Measurements from ENCODE around the gene LMAN1L.

The LMAN1L gene

DNA sequence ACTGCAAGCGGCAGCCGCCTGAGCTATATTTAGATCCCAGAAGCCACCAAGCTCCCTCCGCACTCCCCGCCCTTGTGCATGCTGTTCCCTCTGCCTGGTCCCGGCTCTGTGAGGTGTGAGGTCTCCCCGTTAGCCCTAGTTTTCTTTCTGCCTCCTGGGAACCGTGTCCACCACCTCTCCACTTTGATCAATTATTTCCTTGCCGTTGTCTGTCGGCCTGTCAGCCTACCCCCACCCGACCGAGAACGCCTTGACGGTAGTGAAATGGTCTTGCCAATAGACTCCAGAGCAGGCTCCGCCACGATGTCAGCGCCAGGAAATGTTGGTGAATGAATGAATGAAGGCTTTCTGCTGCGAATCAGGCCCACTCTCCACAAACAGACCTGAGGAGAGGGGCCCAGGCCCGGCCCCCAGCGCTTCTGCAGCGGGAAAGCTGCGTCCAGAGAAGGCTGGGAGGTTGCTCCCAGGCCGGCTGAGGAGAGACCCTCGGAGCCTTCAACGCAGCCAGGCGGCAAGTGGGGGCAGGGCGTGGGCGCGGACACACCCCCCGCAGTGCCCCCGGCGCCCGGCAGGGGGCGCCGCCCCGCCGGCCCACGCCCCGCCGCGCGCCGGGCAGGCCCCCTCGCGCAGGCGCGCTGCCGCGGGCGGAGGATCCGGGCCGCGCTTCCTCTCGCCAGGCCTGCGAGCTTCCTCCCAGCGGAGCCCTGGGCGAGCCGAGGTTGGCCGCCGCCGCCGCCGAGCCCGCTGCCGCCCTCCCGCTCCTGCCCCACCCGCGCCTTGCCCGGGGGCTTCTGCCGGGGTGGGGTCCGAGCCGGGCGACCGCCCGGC is 31.0 kb upstream of the LMAN1L start, which contains the start of gene CSK:
CSK (plus strand) TSS at position 650 of the 828 bp plus-strand sequence. CDS start 16,218 bp downstream, outside the sequence.
- ChIA-PET CTCF (interaction anchor here (1.0 to 35.2 kb wide), 8 partner anchors 7 to 154 kb away, joined by 3 to 1226 read pairs (median 8); partner anchors contain the start of genes CLK3, CSK and FAM219B), POLR2A (interaction anchor here (0.6 kb wide), 1 partner anchor 126 kb away, joined by 10 read pairs; no protein-coding TSS in a partner anchor)
- TF ChIP-seq, protein P1, sequence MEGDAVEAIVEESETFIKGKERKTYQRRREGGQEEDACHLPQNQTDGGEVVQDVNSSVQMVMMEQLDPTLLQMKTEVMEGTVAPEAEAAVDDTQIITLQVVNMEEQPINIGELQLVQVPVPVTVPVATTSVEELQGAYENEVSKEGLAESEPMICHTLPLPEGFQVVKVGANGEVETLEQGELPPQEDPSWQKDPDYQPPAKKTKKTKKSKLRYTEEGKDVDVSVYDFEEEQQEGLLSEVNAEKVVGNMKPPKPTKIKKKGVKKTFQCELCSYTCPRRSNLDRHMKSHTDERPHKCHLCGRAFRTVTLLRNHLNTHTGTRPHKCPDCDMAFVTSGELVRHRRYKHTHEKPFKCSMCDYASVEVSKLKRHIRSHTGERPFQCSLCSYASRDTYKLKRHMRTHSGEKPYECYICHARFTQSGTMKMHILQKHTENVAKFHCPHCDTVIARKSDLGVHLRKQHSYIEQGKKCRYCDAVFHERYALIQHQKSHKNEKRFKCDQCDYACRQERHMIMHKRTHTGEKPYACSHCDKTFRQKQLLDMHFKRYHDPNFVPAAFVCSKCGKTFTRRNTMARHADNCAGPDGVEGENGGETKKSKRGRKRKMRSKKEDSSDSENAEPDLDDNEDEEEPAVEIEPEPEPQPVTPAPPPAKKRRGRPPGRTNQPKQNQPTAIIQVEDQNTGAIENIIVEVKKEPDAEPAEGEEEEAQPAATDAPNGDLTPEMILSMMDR (IDR thresholded peaks at IDR 0.05; ENCODE audit: control extremely low read depth, extremely low read depth, low read depth, missing control alignments): peak; percentile 66
- peak; percentile 87 for DNase-seq (ENCODE audit: extremely low spot score)

DNA sequence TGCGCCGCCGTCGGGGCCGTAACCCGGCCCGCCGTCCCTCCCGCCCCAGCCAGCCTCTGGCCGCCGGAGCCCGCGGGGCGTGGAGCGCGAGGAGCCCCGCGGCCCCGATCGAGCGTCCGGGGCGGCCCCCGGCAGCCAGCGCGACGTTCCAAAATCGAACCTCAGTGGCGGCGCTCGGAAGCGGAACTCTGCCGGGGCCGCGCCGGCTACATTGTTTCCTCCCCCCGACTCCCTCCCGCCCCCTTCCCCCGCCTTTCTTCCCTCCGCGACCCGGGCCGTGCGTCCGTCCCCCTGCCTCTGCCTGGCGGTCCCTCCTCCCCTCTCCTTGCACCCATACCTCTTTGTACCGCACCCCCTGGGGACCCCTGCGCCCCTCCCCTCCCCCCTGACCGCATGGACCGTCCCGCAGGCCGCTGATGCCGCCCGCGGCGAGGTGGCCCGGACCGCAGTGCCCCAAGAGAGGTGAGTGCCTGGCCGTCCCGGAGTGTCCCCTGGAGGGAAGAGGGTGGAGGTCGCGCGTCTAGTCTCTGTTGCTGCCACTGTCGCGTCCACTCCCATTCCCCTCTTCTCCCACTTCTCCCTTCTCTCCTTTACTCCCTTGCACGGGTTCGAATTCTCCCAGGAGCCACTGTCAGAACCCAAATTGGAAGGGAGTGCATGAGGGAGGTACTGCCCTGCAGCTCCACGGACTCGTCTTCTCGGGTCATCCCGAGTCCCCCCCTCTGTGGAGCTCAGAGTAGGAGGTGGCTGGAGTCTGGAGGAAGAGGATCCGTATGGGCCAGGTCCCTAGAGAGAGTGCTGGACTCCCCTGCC is 30.2 kb upstream of the LMAN1L start:
- TF ChIP-seq, protein P1 (IDR thresholded peaks at IDR 0.05; ENCODE audit: control extremely low read depth, extremely low read depth, low read depth, missing control alignments): no peak
- CTCF ChIA-PET: interaction anchor here (1.3 to 35.2 kb wide), 6 partner anchors 8 to 155 kb away, joined by 4 to 1226 read pairs (median 352); partner anchors contain the start of genes CLK3 and CSK
- POLR2A ChIA-PET: no interaction called here
- DNase-seq (ENCODE audit: extremely low spot score): no peak

DNA sequence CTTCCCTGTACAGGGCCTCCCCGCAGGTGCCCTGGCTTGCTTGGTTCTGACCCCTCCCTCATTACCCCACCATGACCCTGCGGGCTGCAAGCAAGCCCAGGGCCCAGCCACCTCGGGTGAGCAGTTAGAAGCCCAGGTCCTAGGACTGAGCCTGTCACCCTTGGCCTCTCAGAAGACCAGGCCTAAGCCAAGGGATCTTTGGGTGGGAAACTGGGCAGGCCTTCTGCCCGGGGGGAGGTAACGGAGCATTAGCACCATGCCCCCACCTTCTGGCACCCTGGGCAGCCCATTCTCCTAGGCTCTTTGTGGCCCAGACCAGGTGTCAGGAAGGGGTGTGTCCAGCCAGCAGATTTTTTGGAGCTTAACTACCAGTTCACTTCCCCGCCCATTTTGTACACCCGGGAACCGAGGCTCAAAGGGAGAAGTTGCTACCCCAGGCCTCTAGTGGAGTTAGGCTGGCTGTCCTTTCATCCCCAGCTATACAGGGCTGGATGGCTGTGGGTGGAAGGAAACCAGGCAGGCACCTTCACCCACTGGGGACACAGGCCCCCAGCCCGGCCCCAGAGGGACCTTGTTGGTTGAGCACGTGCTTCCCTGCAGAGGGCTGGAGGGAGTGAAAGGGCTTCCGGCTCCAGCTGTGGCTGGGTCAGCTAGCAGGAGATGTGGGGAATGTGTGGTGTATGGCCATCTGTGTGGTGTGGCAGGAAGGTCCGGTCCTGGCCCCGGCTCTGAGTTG is 29.4 kb upstream of the LMAN1L start:
- ChIA-PET CTCF (interaction anchor here (1.1 to 35.2 kb wide), 6 partner anchors 8 to 421 kb away, joined by 3 to 1226 read pairs (median 352); partner anchors contain the start of genes CLK3 and CSK), POLR2A (interaction anchor here (0.7 kb wide), 1 partner anchor 10 kb away, joined by 3 read pairs; no protein-coding TSS in a partner anchor)
- no peak for DNase-seq (ENCODE audit: extremely low spot score)
- TF ChIP-seq, protein P1 (IDR thresholded peaks at IDR 0.05; ENCODE audit: control extremely low read depth, extremely low read depth, low read depth, missing control alignments): no peak

DNA sequence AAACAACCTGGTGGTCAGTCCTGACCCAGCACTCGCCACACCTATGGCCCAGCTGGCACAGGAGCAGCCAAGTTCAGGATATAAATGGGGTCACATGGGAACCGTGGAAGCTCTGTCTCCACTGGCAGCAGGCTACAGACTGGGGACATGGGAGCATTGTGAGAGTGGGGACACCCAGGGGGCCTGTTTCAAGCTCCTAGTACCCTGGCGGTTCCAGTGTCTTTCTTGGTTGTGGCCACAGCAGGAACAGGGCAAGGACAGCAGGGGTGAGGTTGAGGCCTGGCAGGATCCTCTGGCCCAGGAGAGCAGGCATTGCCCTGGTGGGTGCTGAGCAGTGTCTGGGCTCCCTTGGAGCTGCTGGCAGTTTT is 28.8 kb upstream of the LMAN1L start:
- POLR2A ChIA-PET: interaction anchor here (0.7 kb wide), 2 partner anchors 11 to 147 kb away, joined by 3 read pairs; no protein-coding TSS in a partner anchor
- TF ChIP-seq, protein P1 (IDR thresholded peaks at IDR 0.05; ENCODE audit: control extremely low read depth, extremely low read depth, low read depth, missing control alignments): no peak
- CTCF ChIA-PET: interaction anchor here (1.1 to 35.2 kb wide), 7 partner anchors 9 to 421 kb away, joined by 3 to 1226 read pairs (median 13); partner anchors contain the start of genes CLK3 and CSK
- no peak for DNase-seq (ENCODE audit: extremely low spot score)

DNA sequence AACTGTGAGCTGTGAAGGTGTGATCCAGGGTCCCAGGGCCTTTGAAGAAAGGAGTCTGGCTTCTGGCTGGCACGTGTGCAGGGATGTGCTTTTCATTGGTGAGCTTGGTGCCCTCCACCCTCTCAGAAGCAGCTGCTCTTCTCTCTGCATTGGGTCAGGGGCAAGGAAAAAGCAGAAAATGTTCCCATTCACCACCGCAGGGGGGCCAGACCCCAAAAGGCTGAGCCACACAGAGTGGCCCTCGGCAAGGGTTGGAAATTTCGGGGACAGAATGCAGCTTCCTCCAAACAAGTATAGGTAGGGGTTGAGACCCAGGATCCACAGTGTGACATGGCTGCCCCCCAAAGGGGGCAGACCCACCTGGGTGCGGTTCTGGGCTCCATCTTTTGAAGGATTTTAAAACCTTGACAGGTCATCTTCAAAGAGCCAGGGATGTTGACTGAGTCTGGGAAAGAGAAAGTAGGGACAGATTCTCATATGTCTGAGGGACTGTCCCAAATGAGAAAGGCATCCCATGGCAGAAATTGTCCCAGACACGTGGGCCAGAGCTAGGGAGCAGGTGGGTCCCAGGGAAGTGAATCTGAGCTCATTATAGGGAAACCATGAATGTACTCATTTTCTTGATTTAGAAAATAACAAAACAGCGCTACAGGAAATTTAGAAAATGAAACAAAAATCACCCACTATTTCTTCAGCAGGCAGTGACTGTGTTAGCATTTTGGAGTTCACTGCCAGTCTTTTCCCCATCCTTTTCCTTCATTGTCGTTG is 28.0 kb upstream of the LMAN1L start:
- TF ChIP-seq, protein P1 (IDR thresholded peaks at IDR 0.05; ENCODE audit: control extremely low read depth, extremely low read depth, low read depth, missing control alignments): peak; percentile 5
- ChIA-PET POLR2A (interaction anchor here (0.7 kb wide), 1 partner anchor 148 kb away, joined by 3 read pairs; no protein-coding TSS in a partner anchor), CTCF (interaction anchor here (1.1 to 35.2 kb wide), 8 partner anchors 9 to 420 kb away, joined by 3 to 1226 read pairs (median 8); partner anchors contain the start of genes CLK3 and CSK)
- DNase-seq (ENCODE audit: extremely low spot score): no peak
